C4-2B (cell line): ENCODE results near the gene TRIO.

Source experiments
- ZFX ChIP-seq: fragments of 450-650 bp; IDR thresholded peaks from 2 replicates; pipeline ENCODE4 v1.6.1; 2017
- TF ChIP-seq, protein P1 (sequence below): fragments of 450-650 bp; conservative IDR thresholded peaks from 2 replicates; pipeline ENCODE4 v1.5.1; 2017; ENCODE audit warnings: mild to moderate bottlenecking

DNA sequence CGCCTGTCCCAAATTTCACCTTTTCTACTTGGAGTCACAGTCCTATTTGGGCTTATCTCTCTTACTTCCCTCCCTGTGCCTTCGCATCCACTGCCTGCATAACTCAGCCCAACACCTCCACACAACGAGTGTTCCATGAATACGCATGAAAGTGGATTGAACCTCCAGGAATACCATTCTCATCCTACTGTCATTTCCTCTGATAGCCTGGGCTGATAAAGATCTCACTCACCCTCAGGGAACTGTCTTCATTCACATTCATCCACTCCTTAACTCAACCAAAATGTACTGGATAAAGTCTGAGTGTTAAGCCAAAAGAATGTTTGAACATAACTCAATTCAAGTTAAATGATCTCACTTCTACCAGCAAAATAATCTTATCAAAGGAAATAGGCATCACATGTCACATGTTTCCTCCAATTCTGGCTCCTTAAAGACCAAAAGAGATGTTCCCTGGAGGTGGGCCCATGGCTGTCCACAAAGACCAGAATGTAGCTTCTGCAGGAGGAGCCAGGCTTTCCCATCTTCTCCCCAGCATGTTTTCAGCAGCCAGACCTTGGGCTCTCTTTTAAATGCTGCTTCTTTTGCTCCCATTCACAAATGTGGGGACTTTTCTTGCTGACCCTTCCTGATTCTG lies 28.4 kb upstream of the TRIO start:
- TF ChIP-seq, protein P1, sequence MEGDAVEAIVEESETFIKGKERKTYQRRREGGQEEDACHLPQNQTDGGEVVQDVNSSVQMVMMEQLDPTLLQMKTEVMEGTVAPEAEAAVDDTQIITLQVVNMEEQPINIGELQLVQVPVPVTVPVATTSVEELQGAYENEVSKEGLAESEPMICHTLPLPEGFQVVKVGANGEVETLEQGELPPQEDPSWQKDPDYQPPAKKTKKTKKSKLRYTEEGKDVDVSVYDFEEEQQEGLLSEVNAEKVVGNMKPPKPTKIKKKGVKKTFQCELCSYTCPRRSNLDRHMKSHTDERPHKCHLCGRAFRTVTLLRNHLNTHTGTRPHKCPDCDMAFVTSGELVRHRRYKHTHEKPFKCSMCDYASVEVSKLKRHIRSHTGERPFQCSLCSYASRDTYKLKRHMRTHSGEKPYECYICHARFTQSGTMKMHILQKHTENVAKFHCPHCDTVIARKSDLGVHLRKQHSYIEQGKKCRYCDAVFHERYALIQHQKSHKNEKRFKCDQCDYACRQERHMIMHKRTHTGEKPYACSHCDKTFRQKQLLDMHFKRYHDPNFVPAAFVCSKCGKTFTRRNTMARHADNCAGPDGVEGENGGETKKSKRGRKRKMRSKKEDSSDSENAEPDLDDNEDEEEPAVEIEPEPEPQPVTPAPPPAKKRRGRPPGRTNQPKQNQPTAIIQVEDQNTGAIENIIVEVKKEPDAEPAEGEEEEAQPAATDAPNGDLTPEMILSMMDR = no peak
- no peak for TF ChIP-seq ZFX
